Astrocyte (in vitro differentiated cells and primary cell): ENCODE measurements around the gene ZNF300. TPM values are rescaled to one million over a fixed set of nuclear protein-coding genes. Genes with fewer than 3 reads are reported as not detected.
"Not testable (repeated sequence)": the region's sequence is repeated elsewhere in the genome, so short reads cannot be mapped to it uniquely, and the experiment has no call there.

ENCODE experiments used
- DNase-seq: peaks from one replicate; pipeline ENCODE4 v3.0.0-alpha.2; 2010; ENCODE audit warnings: low read depth
- FAIRE-seq: peaks from 2 replicates; lab custom pipeline; 2011; peaks lifted over from hg19 to GRCh38; lab: Jason Lieb, UNC
- H2AFZ ChIP-seq: 2 replicates; pipeline ENCODE4 v1.6.0; 2012; ENCODE audit warnings: low read depth, low read length, inconsistent platforms
- H3K27ac ChIP-seq: 2 replicates; pipeline ENCODE4 v1.5.1; 2011; ENCODE audit warnings: low read depth, low read length, inconsistent platforms
- H3K27me3 ChIP-seq: 2 replicates; pipeline ENCODE4 v1.6.0; 2011; ENCODE audit warnings: low read length, inconsistent platforms; ENCODE audit not compliant: insufficient read depth
- H3K36me3 ChIP-seq: 2 replicates; pipeline ENCODE4 v1.5.1; 2011; ENCODE audit warnings: low read length, inconsistent platforms; ENCODE audit not compliant: insufficient read depth
- H3K4me1 ChIP-seq: 2 replicates; pipeline ENCODE4 v1.5.1; 2011; ENCODE audit warnings: low read length, inconsistent platforms; ENCODE audit not compliant: insufficient read depth
- H3K4me2 ChIP-seq: 2 replicates; pipeline ENCODE4 v1.6.0; 2012; ENCODE audit warnings: low read length, inconsistent platforms
- H3K4me3 ChIP-seq: 2 replicates; pipeline ENCODE4 v1.5.1; 2011; ENCODE audit warnings: low read depth, mild to moderate bottlenecking, low read length, inconsistent platforms; ENCODE audit not compliant: insufficient read depth
- H3K79me2 ChIP-seq: 2 replicates; pipeline ENCODE4 v1.6.0; 2012; ENCODE audit warnings: mild to moderate bottlenecking, low read length, inconsistent platforms; ENCODE audit not compliant: insufficient read depth
- H3K9ac ChIP-seq: 2 replicates; pipeline ENCODE4 v1.6.0; 2012; ENCODE audit warnings: mild to moderate bottlenecking, low read length, inconsistent platforms
- H3K9me3 ChIP-seq: 2 replicates; pipeline ENCODE4 v1.5.1; 2012; ENCODE audit warnings: low read depth, mild to moderate bottlenecking, low read length, inconsistent platforms; ENCODE audit not compliant: insufficient read depth
- H4K20me1 ChIP-seq: 2 replicates; pipeline ENCODE4 v1.6.0; 2012; ENCODE audit warnings: low read length, inconsistent platforms; ENCODE audit not compliant: insufficient read depth
- H3K27ac Mint-ChIP-seq: one replicate; pipeline ENCODE4 v1.8.0; 2021; ENCODE audit warnings: mild to moderate bottlenecking, mixed read lengths; ENCODE audit not compliant: unreplicated experiment
- H3K27me3 Mint-ChIP-seq: one replicate; pipeline ENCODE4 v1.8.0; 2021; ENCODE audit warnings: low read depth, mixed read lengths; ENCODE audit not compliant: unreplicated experiment
- H3K36me3 Mint-ChIP-seq: one replicate; pipeline ENCODE4 v1.8.0; 2021; ENCODE audit warnings: low read depth, mixed read lengths; ENCODE audit not compliant: unreplicated experiment
- H3K4me1 Mint-ChIP-seq: one replicate; pipeline ENCODE4 v1.8.0; 2021; ENCODE audit warnings: low read depth, mixed read lengths; ENCODE audit not compliant: unreplicated experiment
- H3K4me3 Mint-ChIP-seq: one replicate; pipeline ENCODE4 v1.8.0; 2021; ENCODE audit warnings: mild to moderate bottlenecking, moderate library complexity, mixed read lengths; ENCODE audit not compliant: unreplicated experiment
- H3K9me3 Mint-ChIP-seq: one replicate; pipeline ENCODE4 v1.8.0; 2021; ENCODE audit warnings: mild to moderate bottlenecking, mixed read lengths; ENCODE audit not compliant: unreplicated experiment
- EZH2 ChIP-seq: IDR thresholded peaks from 2 replicates; pipeline ENCODE4 v1.6.1; 2012; ENCODE audit warnings: mild to moderate bottlenecking, low read length, inconsistent platforms; ENCODE audit not compliant: insufficient read depth
- total RNA-seq: library from RNA; stranded (reverse); gene quantifications from 2 replicates; pipeline ENCODE4 v1.2.1, GENCODE V29; 2021
- TF ChIP-seq, protein P1 (sequence below): IDR thresholded peaks from 2 replicates; pipeline ENCODE4 v1.5.1; 2011; ENCODE audit warnings: low read depth, mild to moderate bottlenecking, inconsistent platforms, low read length, moderate library complexity; ENCODE audit not compliant: insufficient read depth

ZNF300 gene
- total RNA-seq, 1 donor from 2014 or later = 9.2 TPM

- no peak overlapping the region for H3K27ac Mint-ChIP-seq
- TF ChIP-seq, protein P1, sequence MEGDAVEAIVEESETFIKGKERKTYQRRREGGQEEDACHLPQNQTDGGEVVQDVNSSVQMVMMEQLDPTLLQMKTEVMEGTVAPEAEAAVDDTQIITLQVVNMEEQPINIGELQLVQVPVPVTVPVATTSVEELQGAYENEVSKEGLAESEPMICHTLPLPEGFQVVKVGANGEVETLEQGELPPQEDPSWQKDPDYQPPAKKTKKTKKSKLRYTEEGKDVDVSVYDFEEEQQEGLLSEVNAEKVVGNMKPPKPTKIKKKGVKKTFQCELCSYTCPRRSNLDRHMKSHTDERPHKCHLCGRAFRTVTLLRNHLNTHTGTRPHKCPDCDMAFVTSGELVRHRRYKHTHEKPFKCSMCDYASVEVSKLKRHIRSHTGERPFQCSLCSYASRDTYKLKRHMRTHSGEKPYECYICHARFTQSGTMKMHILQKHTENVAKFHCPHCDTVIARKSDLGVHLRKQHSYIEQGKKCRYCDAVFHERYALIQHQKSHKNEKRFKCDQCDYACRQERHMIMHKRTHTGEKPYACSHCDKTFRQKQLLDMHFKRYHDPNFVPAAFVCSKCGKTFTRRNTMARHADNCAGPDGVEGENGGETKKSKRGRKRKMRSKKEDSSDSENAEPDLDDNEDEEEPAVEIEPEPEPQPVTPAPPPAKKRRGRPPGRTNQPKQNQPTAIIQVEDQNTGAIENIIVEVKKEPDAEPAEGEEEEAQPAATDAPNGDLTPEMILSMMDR = peak; percentile 68
- TF ChIP-seq EZH2 = no peak
- Histone ChIP-seq H3K27me3 (peaks cover 4% of the 10 kb centered on the region), H4K20me1 (no peaks in the 10 kb centered on the region), H3K9me3 (no peaks in the 10 kb centered on the region), H3K36me3 (no peaks in the 10 kb centered on the region), H3K4me1 (no peaks in the 10 kb centered on the region), H3K9ac (no peak overlapping the region), H3K79me2 (no peaks in the 10 kb centered on the region), H3K27ac (no peak overlapping the region), H3K4me3 (no peak overlapping the region), H2AFZ (no peak overlapping the region), H3K4me2 (no peak overlapping the region)
- H3K36me3 Mint-ChIP-seq = no peaks in the 10 kb centered on the region
- H3K27me3 Mint-ChIP-seq = peaks cover 11% of the 10 kb centered on the region
- H3K4me1 Mint-ChIP-seq = no peaks in the 10 kb centered on the region
- peaks cover 7% of the 10 kb centered on the region for H3K9me3 Mint-ChIP-seq
- no peak overlapping the region for H3K4me3 Mint-ChIP-seq
- FAIRE-seq (peak; percentile 94), DNase-seq (peak; percentile 78)
Observed at GRCh38 chr5:150846654-150847333, 58.0 kb downstream of the ZNF300 start.

- H3K4me3 Mint-ChIP-seq, H3K4me2 ChIP-seq, H3K9me3 Mint-ChIP-seq, H3K27me3 ChIP-seq, H3K4me1 ChIP-seq, H3K36me3 ChIP-seq, DNase-seq, FAIRE-seq, H3K9me3 ChIP-seq, H3K9ac ChIP-seq, H3K4me3 ChIP-seq, H3K36me3 Mint-ChIP-seq, H2AFZ ChIP-seq, H4K20me1 ChIP-seq, H3K27ac ChIP-seq, H3K79me2 ChIP-seq, H3K27ac Mint-ChIP-seq, H3K4me1 Mint-ChIP-seq: not testable (repeated sequence)
- peaks cover 12% of the 10 kb centered on the region for H3K27me3 Mint-ChIP-seq
Observed at GRCh38 chr5:150846308-150846653, 58.5 kb downstream of the ZNF300 start, which contains the start of gene IRGM. Gene IRGM (plus strand): TSS chr5:150846521. CDS start chr5:150848124, 1,603 bp downstream.

- H3K27ac ChIP-seq, H3K4me1 Mint-ChIP-seq: not testable (repeated sequence)
Observed at GRCh38 chr5:150845185-150845859, 59.5 kb downstream of the ZNF300 start.

More at GRCh38 chr5:150845185-150845859, 59.5 kb downstream of the ZNF300 start:
- H3K9me3 ChIP-seq, H2AFZ ChIP-seq, H3K4me3 ChIP-seq, H3K27me3 ChIP-seq, H4K20me1 ChIP-seq, H3K36me3 Mint-ChIP-seq, H3K27ac Mint-ChIP-seq, H3K36me3 ChIP-seq, H3K4me1 ChIP-seq, H3K9me3 Mint-ChIP-seq, DNase-seq, H3K4me3 Mint-ChIP-seq, H3K79me2 ChIP-seq, H3K9ac ChIP-seq, H3K4me2 ChIP-seq, FAIRE-seq: not testable (repeated sequence)
- peaks cover 19% of the 10 kb centered on the region for H3K27me3 Mint-ChIP-seq

Other genes starting within 250 kb of the ZNF300 start
- 5.5 and 9.4 TPM in 2 replicates for gene MYOZ3, start 243.7 kb downstream of the ZNF300 start, total RNA-seq
- gene RBM22, start 203.9 kb downstream of the ZNF300 start, total RNA-seq = 42.0 and 47.4 TPM in 2 replicates
- 53.8 and 57.0 TPM in 2 replicates for gene DCTN4, start 146.0 kb downstream of the ZNF300 start, total RNA-seq
- 16.7 and 19.8 TPM in 2 replicates for gene SMIM3, start 126.2 kb downstream of the ZNF300 start, total RNA-seq
- not detected in 2 replicates for gene IRGM, start 58.5 kb downstream of the ZNF300 start, total RNA-seq
- gene GPX3, start 115.6 kb upstream of the ZNF300 start, total RNA-seq = 12.2 and 15.6 TPM in 2 replicates
- gene TNIP1, start 176.1 kb upstream of the ZNF300 start, total RNA-seq = 98.5 and 119 TPM in 2 replicates